Activated effector memory CD4-positive, alpha-beta T cell treated with anti-CD3 and anti-CD28 coated beads, Interleukin-2, amount 50 U/mL, for 16 hours (primary cell): ENCODE data around the gene MAP4.
A peak's percentile ranks its signal among the peaks of the same experiment; 100 is the strongest.

ENCODE experiments used
- DNase-seq: peaks from one replicate; pipeline ENCODE4 v3.0.0-alpha.2; 2020

The MAP4 gene

GRCh38 chr3:47964740-47965139 is 51.5 kb downstream of the MAP4 start:
- DNase-seq, result no peak

- peak; percentile 72 for DNase-seq
These were observed 54.2 kb downstream of the MAP4 start for GRCh38 chr3:47961815-47962606.

GRCh38 chr3:47961036-47961435 is 55.2 kb downstream of the MAP4 start:
- no peak for DNase-seq

GRCh38 chr3:47956521-47956920 is 59.7 kb downstream of the MAP4 start:
- no peak for DNase-seq

GRCh38 chr3:47954567-47954966 is 61.6 kb downstream of the MAP4 start:
- no peak for DNase-seq

- no peak for DNase-seq
These were observed 65.6 kb downstream of the MAP4 start for GRCh38 chr3:47950453-47951169.

GRCh38 chr3:47949979-47950378 is 66.2 kb downstream of the MAP4 start:
- DNase-seq, result no peak

GRCh38 chr3:47940232-47940631 is 76.0 kb downstream of the MAP4 start:
- no peak for DNase-seq

GRCh38 chr3:47932421-47932820 is 83.8 kb downstream of the MAP4 start:
- DNase-seq, result no peak

GRCh38 chr3:47930979-47931378 is 85.2 kb downstream of the MAP4 start:
- no peak for DNase-seq

- DNase-seq, result no peak
These were observed 99.5 kb downstream of the MAP4 start for GRCh38 chr3:47916696-47917095.

GRCh38 chr3:47916201-47916600 is 100.0 kb downstream of the MAP4 start:
- no peak for DNase-seq

- DNase-seq, result no peak
These were observed 104.2 kb downstream of the MAP4 start for GRCh38 chr3:47912006-47912504.

GRCh38 chr3:47910777-47911440 is 105.3 kb downstream of the MAP4 start:
- DNase-seq, result no peak

- no peak for DNase-seq
These were observed 106.0 kb downstream of the MAP4 start for GRCh38 chr3:47910233-47910632.

- DNase-seq, result no peak
These were observed 106.6 kb downstream of the MAP4 start for GRCh38 chr3:47909607-47910006.

GRCh38 chr3:47908744-47909143 is 107.5 kb downstream of the MAP4 start:
- no peak for DNase-seq

- DNase-seq, result no peak
These were observed 108.4 kb downstream of the MAP4 start for GRCh38 chr3:47907784-47908183.

GRCh38 chr3:47902746-47903145 is 113.5 kb downstream of the MAP4 start:
- DNase-seq, result no peak

GRCh38 chr3:47901280-47901833 is 114.9 kb downstream of the MAP4 start:
- no peak for DNase-seq

- no peak for DNase-seq
These were observed 116.6 kb downstream of the MAP4 start for GRCh38 chr3:47899495-47900108.

GRCh38 chr3:47897954-47898353 is 118.3 kb downstream of the MAP4 start:
- DNase-seq, result no peak

GRCh38 chr3:47896736-47897135 is 119.5 kb downstream of the MAP4 start:
- DNase-seq, result no peak
